GM23248 (cell line): ENCODE data around the gene ABCG2.

ENCODE experiments used
- EZH2 ChIP-seq: fragments of 200-600 bp; sonication (generic); IDR thresholded peaks from 2 replicates; pipeline ENCODE4 v1.6.1; 2018; ENCODE audit warnings: antibody characterized with exemption, mild to moderate bottlenecking; ENCODE audit not compliant: insufficient read depth, poor library complexity, severe bottlenecking
- EZH2phosphoT487 ChIP-seq: fragments of 200-600 bp; sonication (generic); IDR thresholded peaks from 2 replicates; pipeline ENCODE4 v1.6.1; 2018; ENCODE audit warnings: antibody characterized with exemption, moderate library complexity, mild to moderate bottlenecking, low read depth; ENCODE audit not compliant: insufficient read depth

GRCh38 chr4:88185906-88186305 lies 27.5 kb upstream of the ABCG2 start:
- TF ChIP-seq EZH2phosphoT487 (no peak), EZH2 (no peak)
